ENCODE measurements around the gene ERC2.

GRCh38 chr3:56132762-56133161 lies 335.5 kb downstream of the ERC2 start:
- no peak for TF ChIP-seq MYC (IDR thresholded peaks at IDR 0.05; ENCODE audit: low read depth, low read length)
- TF ChIP-seq, protein P1, sequence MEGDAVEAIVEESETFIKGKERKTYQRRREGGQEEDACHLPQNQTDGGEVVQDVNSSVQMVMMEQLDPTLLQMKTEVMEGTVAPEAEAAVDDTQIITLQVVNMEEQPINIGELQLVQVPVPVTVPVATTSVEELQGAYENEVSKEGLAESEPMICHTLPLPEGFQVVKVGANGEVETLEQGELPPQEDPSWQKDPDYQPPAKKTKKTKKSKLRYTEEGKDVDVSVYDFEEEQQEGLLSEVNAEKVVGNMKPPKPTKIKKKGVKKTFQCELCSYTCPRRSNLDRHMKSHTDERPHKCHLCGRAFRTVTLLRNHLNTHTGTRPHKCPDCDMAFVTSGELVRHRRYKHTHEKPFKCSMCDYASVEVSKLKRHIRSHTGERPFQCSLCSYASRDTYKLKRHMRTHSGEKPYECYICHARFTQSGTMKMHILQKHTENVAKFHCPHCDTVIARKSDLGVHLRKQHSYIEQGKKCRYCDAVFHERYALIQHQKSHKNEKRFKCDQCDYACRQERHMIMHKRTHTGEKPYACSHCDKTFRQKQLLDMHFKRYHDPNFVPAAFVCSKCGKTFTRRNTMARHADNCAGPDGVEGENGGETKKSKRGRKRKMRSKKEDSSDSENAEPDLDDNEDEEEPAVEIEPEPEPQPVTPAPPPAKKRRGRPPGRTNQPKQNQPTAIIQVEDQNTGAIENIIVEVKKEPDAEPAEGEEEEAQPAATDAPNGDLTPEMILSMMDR (IDR thresholded peaks at IDR 0.05; ENCODE audit: low read depth, low read length), result no peak
- no peak for TF ChIP-seq POLR2A (IDR thresholded peaks at IDR 0.05; ENCODE audit: extremely low read depth, insufficient read length)

Measured in NB4 (cell line).